PC-3 (cell line): ENCODE measurements around the gene SOX1.

Source experiments
- CTCF ChIP-seq: fragments of 300-600 bp; sonication (generic); conservative IDR thresholded peaks from 2 replicates; pipeline ENCODE4 v1.5.1; 2017; ENCODE audit warnings: antibody characterized with exemption, low read depth, mild to moderate bottlenecking, low read length
- EZH2 ChIP-seq: fragments of 300-600 bp; sonication (generic); IDR thresholded peaks from one replicate; pipeline ENCODE4 v1.6.1; 2017; ENCODE audit warnings: antibody characterized with exemption, mild to moderate bottlenecking, low read length; ENCODE audit not compliant: unreplicated experiment
- EZH2phosphoT487 ChIP-seq: fragments of 300-600 bp; sonication (generic); IDR thresholded peaks from 2 replicates; pipeline ENCODE4 v1.6.1; 2018; ENCODE audit warnings: mild to moderate bottlenecking, antibody characterized with exemption, low read length, borderline replicate concordance

- no peak for TF ChIP-seq EZH2phosphoT487
- TF ChIP-seq CTCF, result no peak
- TF ChIP-seq EZH2, result no peak
These were observed 904 bp upstream of the SOX1 start for GRCh38 chr13:112065867-112066623.
